Endothelial cell of umbilical vein (primary cell): ENCODE results near the gene LNPEP. TPM values are rescaled to one million over a fixed set of nuclear protein-coding genes. Genes with fewer than 3 reads are reported as not detected.

Experiments used
- BruUV-seq: library from RNA; stranded (reverse); fragments of 400-500 nt; replicated peaks from 2 replicates; lab custom pipeline; 2021; lab: Mats Ljungman, UMichigan
- CTCF ChIA-PET: fragments of 300-600, 350-600 bp; sonication (Branson Sonifier 250); formaldehyde crosslinking; loops from one replicate; lab custom pipeline; 2021; ENCODE audit warnings: antibody characterized with exemption, inconsistent platforms; lab: Charles Lee
- POLR2A ChIA-PET: fragments of 300-600, 350-600 bp; sonication (Branson Sonifier 250); formaldehyde crosslinking; loops from one replicate; lab custom pipeline; 2021; ENCODE audit warnings: antibody characterized with exemption, inconsistent platforms; lab: Charles Lee
- DNase-seq: peaks from one replicate; pipeline ENCODE4 v3.0.0-alpha.2; 2011; ENCODE audit warnings: low read depth, low spot score
- FAIRE-seq: peaks from 2 replicates; lab custom pipeline; 2011; peaks lifted over from hg19 to GRCh38; lab: Jason Lieb, UNC
- H2AFZ ChIP-seq: 2 replicates; pipeline ENCODE4 v1.6.0; 2012; ENCODE audit warnings: low read depth, low read length, control low read depth, inconsistent platforms
- H3K27ac ChIP-seq: 2 replicates; pipeline ENCODE4 v1.5.1; 2011; ENCODE audit warnings: low read depth, mild to moderate bottlenecking, control low read depth, low read length, moderate library complexity; ENCODE audit not compliant: insufficient read depth
- H3K27me3 ChIP-seq, 2 experiments: 2 replicates each; pipeline versions ENCODE4 v1.6.0 to v1.6.1; 2011; ENCODE audit warnings: low read length in 2 of 2, mixed read lengths in 1 of 2; ENCODE audit not compliant: control insufficient read depth in 2 of 2, insufficient read depth in 2 of 2
- H3K36me3 ChIP-seq, 2 experiments: 2 replicates in 1 of 2; 3 replicates in 1 of 2; pipeline ENCODE4 v1.5.1; 2011; ENCODE audit warnings: low read length in 2 of 2, mild to moderate bottlenecking in 1 of 2, moderate library complexity in 1 of 2; ENCODE audit not compliant: control insufficient read depth in 2 of 2, insufficient read depth in 2 of 2; ENCODE audit errors: extremely low read depth in 1 of 2
- H3K4me1 ChIP-seq: 3 replicates; pipeline ENCODE4 v1.5.1; 2011; ENCODE audit warnings: mild to moderate bottlenecking, low read length; ENCODE audit not compliant: control insufficient read depth, insufficient read depth; ENCODE audit errors: extremely low read depth
- H3K4me2 ChIP-seq: 2 replicates; pipeline ENCODE4 v1.6.1; 2011; ENCODE audit warnings: low read length, control low read depth, mixed read lengths; ENCODE audit not compliant: insufficient read depth
- H3K4me3 ChIP-seq, 3 experiments: fragments of 200-600 bp in 1 of 3; sonication (generic), shearing (Covaris generic) in 1 of 3; replicated peaks in 1 of 3; 2 replicates each; pipeline ENCODE4 v1.5.1; 2011 to 2016; ENCODE audit warnings: control low read depth in 3 of 3, low read length in 3 of 3, mild to moderate bottlenecking in 2 of 3, inconsistent platforms in 1 of 3, low read depth in 1 of 3, moderate library complexity in 1 of 3; ENCODE audit not compliant: insufficient read depth in 1 of 3
- H3K79me2 ChIP-seq: 2 replicates; pipeline ENCODE4 v1.6.0; 2012; ENCODE audit warnings: low read length, inconsistent platforms; ENCODE audit not compliant: control insufficient read depth, insufficient read depth
- H3K9ac ChIP-seq: replicated peaks from 2 replicates; pipeline ENCODE3; 2011; ENCODE audit warnings: low read length, control low read depth; ENCODE audit not compliant: insufficient read depth; ENCODE audit errors: extremely low read depth
- H3K9me1 ChIP-seq: replicated peaks from 3 replicates; pipeline ENCODE4 v1.6.0; 2011; ENCODE audit warnings: mild to moderate bottlenecking, low read length; ENCODE audit not compliant: control insufficient read depth, insufficient read depth; ENCODE audit errors: extremely low read depth
- H3K9me3 ChIP-seq: replicated peaks from 2 replicates; pipeline ENCODE4 v1.5.1; 2012; ENCODE audit warnings: low read length, inconsistent platforms; ENCODE audit not compliant: control insufficient read depth, insufficient read depth
- H4K20me1 ChIP-seq: replicated peaks from 2 replicates; pipeline ENCODE3; 2011; ENCODE audit warnings: mild to moderate bottlenecking, low read length; ENCODE audit not compliant: control insufficient read depth, insufficient read depth; ENCODE audit errors: extremely low read depth
- CTCF ChIP-seq, 2 donors: IDR thresholded peaks; 1 replicate in 1 of 2; 2 replicates in 1 of 2; pipeline ENCODE4 v1.5.1; 2011; ENCODE audit warnings: low read length in 2 of 2, mild to moderate bottlenecking in 2 of 2, moderate library complexity in 2 of 2, control low read depth in 1 of 2, inconsistent platforms in 1 of 2, low read depth in 1 of 2; ENCODE audit not compliant: insufficient read depth in 1 of 2; ENCODE audit errors: extremely low read depth in 1 of 2
- EZH2 ChIP-seq: IDR thresholded peaks from 2 replicates; pipeline ENCODE4 v1.6.1; 2012; ENCODE audit warnings: borderline replicate concordance, low read depth, mild to moderate bottlenecking, moderate library complexity, low read length, inconsistent platforms; ENCODE audit not compliant: severe bottlenecking
- FOS ChIP-seq: IDR thresholded peaks from 2 replicates; pipeline ENCODE4 v1.6.1; 2011; ENCODE audit warnings: mild to moderate bottlenecking, low read length, moderate library complexity, borderline replicate concordance; ENCODE audit not compliant: insufficient read depth
- GATA2 ChIP-seq: IDR thresholded peaks from 2 replicates; pipeline ENCODE4 v1.7.0; 2011; ENCODE audit warnings: low read depth, mild to moderate bottlenecking, moderate library complexity, mixed read lengths, low read length; ENCODE audit not compliant: insufficient read length, insufficient read depth
- JUN ChIP-seq: IDR thresholded peaks from 2 replicates; pipeline ENCODE4 v1.6.1; 2011; ENCODE audit warnings: borderline replicate concordance, low read depth; ENCODE audit not compliant: insufficient read length, insufficient read depth
- MAX ChIP-seq: IDR thresholded peaks from 2 replicates; pipeline ENCODE4 v1.6.1; 2011; ENCODE audit not compliant: insufficient read depth, insufficient read length
- MYC ChIP-seq: IDR thresholded peaks from one replicate; pipeline ENCODE4 v1.6.1; 2011; ENCODE audit warnings: mild to moderate bottlenecking, low read depth, low read length
- POLR2A ChIP-seq: IDR thresholded peaks from 2 replicates; pipeline ENCODE4 v1.6.1; 2012; ENCODE audit warnings: low read depth, mild to moderate bottlenecking, control low read depth, low read length
- POLR2AphosphoS5 ChIP-seq: IDR thresholded peaks from 2 replicates; pipeline ENCODE4 v1.6.1; 2012; ENCODE audit warnings: low read depth, mild to moderate bottlenecking, control low read depth, low read length, moderate library complexity; ENCODE audit not compliant: insufficient read depth
- dilution Hi-C: fragments of 300-500 bp; cut with MboI; formaldehyde crosslinking; loops from one replicate; pipeline ENCODE4 v1.15.0; 2019; ENCODE audit warnings: low sequenced_read_pairs; ENCODE audit not compliant: extremely low pct_ligation_motif_present
- intact Hi-C: fragments of 100-400 bp; cut with micrococcal nuclease; formaldehyde crosslinking; loops from one replicate; pipeline ENCODE4 v1.10.0; 2022
- polyA plus RNA-seq, 4 experiments: library from polyadenylated mRNA; depleted of rRNA in 3 of 4; stranded (reverse) in 3 of 4; unstranded in 1 of 4; fragments of >200 nt; gene quantifications; 2 replicates each; pipeline versions ENCODE4 v1.2.1 to v1.2.3, GENCODE V29; 2011 to 2012; ENCODE audit warnings: missing spikeins in 1 of 4
- total RNA-seq: library from RNA; stranded (reverse); gene quantifications from 2 replicates; pipeline ENCODE4 v1.2.3, GENCODE V29; 2021

LNPEP gene
- total and polyA plus RNA-seq, 2 donors (not counting 3 experiments of a cell fraction or from before 2014, with no cell fraction given): 7.0 to 23.5 TPM

- CTCF ChIA-PET: interaction anchor here (0.8 to 2.6 kb wide), 3 partner anchors 13 to 60 kb away, joined by 3 to 7 read pairs (median 3); no protein-coding TSS in a partner anchor
These were observed 6.8 kb upstream of the LNPEP start for GRCh38 chr5:96928931-96929708.

More at GRCh38 chr5:96928931-96929708, 6.8 kb upstream of the LNPEP start:
- Histone ChIP-seq H3K79me2 (no peaks in the 10 kb centered on the region), H3K36me3 (no peaks in the 10 kb centered on the region), H4K20me1 (no peaks in the 10 kb centered on the region), H3K9me1 (no peaks in the 10 kb centered on the region), H3K4me1 (peaks cover 11% of the 10 kb centered on the region), H3K4me3 (no peak overlapping the region), H3K9me3 (no peaks in the 10 kb centered on the region), H3K4me2 (no peak overlapping the region), H3K27ac (no peak overlapping the region), H3K9ac (no peak overlapping the region), H3K27me3 (no peaks in the 10 kb centered on the region), H2AFZ (no peak overlapping the region)
- POLR2A ChIA-PET: no interaction called here
- TF ChIP-seq POLR2AphosphoS5 (no peak), GATA2 (no peak), CTCF (IDR thresholded peaks at IDR 0.05; ENCODE audit: extremely low read depth in 1 of 2, insufficient read depth in 1 of 2, low read depth in 1 of 2, low read length in 2 of 2) (no peak), POLR2A (no peak), EZH2 (no peak), MYC (no peak), JUN (no peak), MAX (no peak), FOS (no peak)
- no peak for DNase-seq
- no peak for FAIRE-seq
- dilution Hi-C loops (no loop called here), intact Hi-C loops (no loop called here)
- no TSS peak for BruUV-seq
